HepG2 (cell line): ENCODE results near the gene SH2D7. TPM values are rescaled to one million over a fixed set of nuclear protein-coding genes. Genes with fewer than 3 reads are reported as not detected.

Experiments
- ATAC-seq: fragments of 200-7000 bp; cut with Tn5 transposase; 3 replicates; pipeline ENCODE4 v1.9.1; 2020; ENCODE audit warnings: mild to moderate bottlenecking, moderate library complexity
- BruUV-seq: library from RNA; stranded (reverse); fragments of 400-500 nt; replicated peaks from 2 replicates; lab custom pipeline; 2021; lab: Mats Ljungman, UMichigan
- CTCF ChIA-PET: fragments of 300-600 bp; formaldehyde crosslinking; extraction: SDS; loops from one replicate; lab custom pipeline; 2021; ENCODE audit warnings: low total read pairs, inconsistent platforms, low intra/inter-chr PET ratio; lab: Yijun Ruan, JAX
- POLR2A ChIA-PET: fragments of 350-600 bp; sonication (Branson Sonifier 250); formaldehyde crosslinking; loops from one replicate; lab custom pipeline; 2020; ENCODE audit warnings: antibody characterized with exemption, inconsistent platforms; lab: Yijun Ruan, JAX
- DNase-seq: peaks from one replicate; pipeline ENCODE4 v3.0.0-alpha.2; 2015; ENCODE audit warnings: low spot score
- FAIRE-seq: peaks from 3 replicates; lab custom pipeline; 2011; peaks lifted over from hg19 to GRCh38; lab: Jason Lieb, UNC
- H2AFZ ChIP-seq: one replicate; pipeline ENCODE4 v1.6.1; 2011; ENCODE audit warnings: low read length, inconsistent platforms
- H3K27ac ChIP-seq: fragments of 300-600 bp; 3 replicates; pipeline ENCODE4 v1.8.0; 2011; ENCODE audit warnings: mixed run types, mild to moderate bottlenecking, mixed read lengths, low read length, inconsistent platforms; ENCODE audit not compliant: insufficient read depth; ENCODE audit errors: extremely low read length
- H3K27me3 ChIP-seq, 2 experiments: fragments of 200-600 bp in 1 of 2; 2 replicates in 1 of 2; 3 replicates in 1 of 2; pipeline versions ENCODE4 v1.6.0 to v1.8.0; 2011; ENCODE audit warnings: low read length in 2 of 2, mild to moderate bottlenecking in 2 of 2, moderate library complexity in 2 of 2, inconsistent platforms in 1 of 2; ENCODE audit not compliant: insufficient read depth in 2 of 2, control insufficient read depth in 1 of 2
- H3K36me3 ChIP-seq, 2 experiments: fragments of 200-600 bp in 1 of 2; replicated peaks in 1 of 2; 2 replicates in 1 of 2; 3 replicates in 1 of 2; pipeline versions ENCODE4 v1.5.1 to v1.8.0; 2011; ENCODE audit warnings: low read length in 2 of 2, inconsistent platforms in 1 of 2; ENCODE audit not compliant: insufficient read depth in 2 of 2, control insufficient read depth in 1 of 2
- H3K4me1 ChIP-seq: 2 replicates; pipeline ENCODE4 v1.5.1; 2012; ENCODE audit warnings: low read length, inconsistent platforms; ENCODE audit not compliant: insufficient read depth
- H3K4me2 ChIP-seq: 2 replicates; pipeline ENCODE4 v1.6.0; 2011; ENCODE audit warnings: low read depth, low read length, inconsistent platforms
- H3K4me3 ChIP-seq, 3 experiments: fragments of 200-600 bp in 1 of 3; sonication (generic), shearing (Covaris generic) in 1 of 3; replicated peaks in 1 of 3; 2 replicates each; pipeline ENCODE4 v1.5.1; 2011 to 2016; ENCODE audit warnings: low read length in 3 of 3, inconsistent platforms in 2 of 3, low read depth in 2 of 3, mild to moderate bottlenecking in 2 of 3, control low read depth in 1 of 3, mixed read lengths in 1 of 3; ENCODE audit not compliant: insufficient read depth in 1 of 3
- H3K79me2 ChIP-seq: one replicate; pipeline ENCODE4 v1.6.1; 2011; ENCODE audit warnings: low read length, inconsistent platforms; ENCODE audit not compliant: insufficient read depth
- H3K9ac ChIP-seq: 2 replicates; pipeline ENCODE4 v1.6.0; 2011; ENCODE audit warnings: mild to moderate bottlenecking, low read depth, low read length, inconsistent platforms; ENCODE audit not compliant: insufficient read depth
- H3K9me3 ChIP-seq: 2 replicates; pipeline ENCODE4 v1.5.1; 2012; ENCODE audit warnings: mild to moderate bottlenecking, low read length
- H4K20me1 ChIP-seq: 2 replicates; pipeline ENCODE4 v1.6.0; 2011; ENCODE audit warnings: inconsistent platforms, mild to moderate bottlenecking, low read length, moderate library complexity; ENCODE audit not compliant: insufficient read depth
- CAMTA2 ChIP-seq: sonication (generic); formaldehyde crosslinking; IDR thresholded peaks from 2 replicates; pipeline ENCODE4 v1.4.0; 2020; ENCODE audit warnings: mild to moderate bottlenecking, missing genetic modification reagents, borderline replicate concordance
- CERS6 ChIP-seq: sonication (generic); formaldehyde crosslinking; IDR thresholded peaks from 2 replicates; pipeline ENCODE4 v1.5.0; 2020; ENCODE audit warnings: missing genetic modification reagents
- FOXA3 ChIP-seq: IDR thresholded peaks from 2 replicates; pipeline ENCODE4 v1.6.1; 2016; ENCODE audit warnings: missing genetic modification reagents, missing compliant biosample characterization
- KDM5A ChIP-seq: fragments of 200-600 bp; sonication (generic); IDR thresholded peaks from 2 replicates; pipeline ENCODE4 v1.7.0; 2018; ENCODE audit warnings: antibody characterized with exemption, mild to moderate bottlenecking, low read length, borderline replicate concordance
- PCBP1 ChIP-seq: fragments of 200-400 bp; formaldehyde crosslinking; IDR thresholded peaks from 2 replicates; pipeline ENCODE4 v1.6.1; 2017; ENCODE audit warnings: mild to moderate bottlenecking, low read depth, low read length, borderline replicate concordance
- PITX1 ChIP-seq: sonication (generic); formaldehyde crosslinking; IDR thresholded peaks from 2 replicates; pipeline ENCODE4 v1.5.1; 2020; ENCODE audit warnings: mild to moderate bottlenecking, missing genetic modification reagents
- SKIL ChIP-seq: sonication (generic); formaldehyde crosslinking; IDR thresholded peaks from 2 replicates; pipeline ENCODE4 v1.8.0; 2022; ENCODE audit warnings: missing genetic modification reagents, mild to moderate bottlenecking, moderate library complexity, borderline replicate concordance
- SYNCRIP ChIP-seq: fragments of 200-400 bp; formaldehyde crosslinking; IDR thresholded peaks from 2 replicates; pipeline ENCODE4 v1.6.1; 2018; ENCODE audit warnings: mild to moderate bottlenecking, low read depth, low read length; ENCODE audit not compliant: insufficient read depth
- ZFAT ChIP-seq: sonication (generic); formaldehyde crosslinking; conservative IDR thresholded peaks from 2 replicates; pipeline ENCODE4 v1.8.1; 2023; ENCODE audit warnings: missing genetic modification reagents, inconsistent platforms
- ZIK1 ChIP-seq: sonication (generic); formaldehyde crosslinking; IDR thresholded peaks from 2 replicates; pipeline ENCODE4 v1.5.0; 2020; ENCODE audit warnings: mild to moderate bottlenecking, low read depth, missing genetic modification reagents, borderline replicate concordance
- ZNF18 ChIP-seq: sonication (generic); formaldehyde crosslinking; IDR thresholded peaks from 2 replicates; pipeline ENCODE4 v1.8.0; 2022; ENCODE audit warnings: mild to moderate bottlenecking, missing genetic modification reagents; ENCODE audit not compliant: insufficient replicate concordance
- ZNF772 ChIP-seq: sonication (generic); formaldehyde crosslinking; IDR thresholded peaks from 2 replicates; pipeline ENCODE4 v1.5.0; 2020; ENCODE audit warnings: mild to moderate bottlenecking, missing genetic modification reagents
- ZNF891 ChIP-seq: sonication (generic); formaldehyde crosslinking; IDR thresholded peaks from 2 replicates; pipeline ENCODE4 v1.5.0; 2020; ENCODE audit warnings: mild to moderate bottlenecking, missing genetic modification reagents
- WGBS: methylation state at CpG from one replicate; pipeline ENCODE4 v1.1.6; 2017; ENCODE audit warnings: low lambda C conversion rate; 5-methylcytosine and 5-hydroxymethylcytosine counted together
- in situ Hi-C: cut with HindIII; loops from 2 replicates; pipeline ENCODE4 v1.10.0; 2017; ENCODE audit warnings: low pct_unique_long_range_greater_than_20kb; ENCODE audit not compliant: extremely low pct_ligation_motif_present
- intact Hi-C: fragments of 100-400 bp; cut with micrococcal nuclease; formaldehyde crosslinking; loops from one replicate; pipeline ENCODE4 v1.10.0; 2022; ENCODE audit not compliant: unreplicated experiment
- polyA plus RNA-seq, 8 experiments: library from polyadenylated mRNA; depleted of rRNA in 3 of 8; stranded (reverse) in 7 of 8; unstranded in 1 of 8; fragments of >200 nt; fragmentation: Illumina TruSeq in 4 of 8; extraction: Trizol in 4 of 8; gene quantifications; 2 replicates each; pipeline versions ENCODE4 v1.2.1 to v1.2.3, GENCODE V29; 2011 to 2016; ENCODE audit warnings: low read depth in 4 of 8, missing spikeins in 1 of 8, mixed read lengths in 1 of 8; ENCODE audit not compliant: insufficient read depth in 1 of 8
- total RNA-seq, 5 experiments: library from RNA; depleted of rRNA; stranded (reverse); fragments of >200 nt; fragmentation: Illumina TruSeq; extraction: Trizol; gene quantifications; 2 replicates each; pipeline ENCODE4 v1.2.3, GENCODE V29; 2016; ENCODE audit warnings: low read depth in 1 of 5

SH2D7 gene
- total and polyA plus RNA-seq, 2 of the 13 experiments (the other 11 are each of a cell fraction or from before 2014, with no cell fraction given), result not detected

DNA sequence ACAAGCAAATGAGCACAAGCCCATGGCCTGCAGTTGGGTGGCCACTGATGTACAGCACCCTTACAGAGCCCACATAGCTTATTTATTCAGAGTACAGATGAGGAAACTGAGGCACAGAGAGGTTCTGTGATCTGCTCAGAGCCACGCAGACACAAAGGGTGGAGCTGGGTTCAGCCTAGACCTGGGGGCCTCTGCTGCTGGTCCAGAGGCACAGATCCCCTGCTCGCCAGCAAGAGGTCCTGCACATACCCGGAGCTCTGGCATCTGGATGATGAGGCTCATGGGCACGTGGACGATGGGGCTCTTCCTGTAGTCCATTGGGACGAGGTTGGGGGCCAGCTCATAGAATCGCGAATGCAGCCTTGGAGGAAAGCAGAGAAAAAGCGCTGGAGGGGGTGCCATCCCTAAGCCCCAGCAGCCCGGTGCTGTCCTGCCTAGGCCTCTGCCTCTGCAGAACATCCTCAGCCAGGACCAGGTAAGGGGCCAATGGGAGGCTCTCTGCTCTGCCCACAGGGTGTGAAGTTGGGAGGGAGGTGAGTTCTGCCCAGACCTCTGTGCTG, 18.6 kb downstream of the SH2D7 start:
- FAIRE-seq (no peak), ATAC-seq (no peak), DNase-seq (no peak)
- Histone ChIP-seq H3K9ac (no peak overlapping the region), H3K79me2 (no peaks in the 10 kb centered on the region)
- POLR2A ChIA-PET, result no interaction called here
- TF ChIP-seq CERS6 (CRISPR knock-in tag) (no peak), KDM5A (no peak), ZNF891 (CRISPR knock-in tag) (no peak)
- TF ChIP-seq, all 625 proteins: peak for 0
- WGBS, result 11% methylated on average over 7 of the region's 10 CpGs
- H3K9me3 ChIP-seq, result no peaks in the 10 kb centered on the region
- H2AFZ ChIP-seq, result no peak overlapping the region
- intact Hi-C loops (no loop called here), in situ Hi-C loops (loop anchor here (5.0 kb wide), 2 partner anchors 86 to 131 kb away; no protein-coding TSS in a partner anchor)
- no peak overlapping the region for H3K27ac ChIP-seq
- H4K20me1 ChIP-seq, result no peaks in the 10 kb centered on the region
- H3K36me3 ChIP-seq, result no peaks in the 10 kb centered on the region
- BruUV-seq, result no TSS peak
- CTCF ChIA-PET, result interaction anchor here (3.7 kb wide), 1 partner anchor 85 kb away, joined by 43 read pairs; no protein-coding TSS in a partner anchor
- no peak overlapping the region for H3K4me2 ChIP-seq
- H3K4me3 ChIP-seq, result no peak overlapping the region
- peaks cover 6% of the 10 kb centered on the region for H3K4me1 ChIP-seq
- no peaks in the 10 kb centered on the region for H3K27me3 ChIP-seq

- TF ChIP-seq ZFAT (CRISPR knock-in tag), result no peak
- no peak for TF ChIP-seq PCBP1
- TF ChIP-seq SKIL (CRISPR knock-in tag), result no peak
- TF ChIP-seq ZNF18, result no peak
- no peak for TF ChIP-seq SYNCRIP
- TF ChIP-seq ZIK1 (CRISPR knock-in tag), result no peak
- no peak for TF ChIP-seq PITX1
- TF ChIP-seq ZNF772, result no peak
- TF ChIP-seq CAMTA2 (CRISPR knock-in tag), result no peak
- no peak for TF ChIP-seq FOXA3
- no TSS peak for BruUV-seq
These were observed 19.4 kb downstream of the SH2D7 start for GRCh38 chr15:78111788-78112187.

More at GRCh38 chr15:78111788-78112187, 19.4 kb downstream of the SH2D7 start:
- Histone ChIP-seq H3K4me2 (no peak overlapping the region), H3K36me3 (no peaks in the 10 kb centered on the region), H3K9me3 (no peaks in the 10 kb centered on the region), H4K20me1 (no peaks in the 10 kb centered on the region), H2AFZ (no peak overlapping the region), H3K4me3 (no peak overlapping the region), H3K4me1 (no peaks in the 10 kb centered on the region), H3K79me2 (no peaks in the 10 kb centered on the region), H3K27ac (no peak overlapping the region), H3K27me3 (no peaks in the 10 kb centered on the region), H3K9ac (no peak overlapping the region)
- DNase-seq (no peak), FAIRE-seq (no peak), ATAC-seq (no peak)
- intact Hi-C loops, result no loop called here
- CTCF ChIA-PET, result interaction anchor here (3.7 kb wide), 1 partner anchor 84 kb away, joined by 43 read pairs; no protein-coding TSS in a partner anchor
- POLR2A ChIA-PET, result no interaction called here
- in situ Hi-C loops, result loop anchor here (5.0 kb wide), 2 partner anchors 86 to 131 kb away; no protein-coding TSS in a partner anchor
- WGBS, result 0% methylated on average over 2 of the region's 3 CpGs
